Neural cell (in vitro differentiated cells): Measurements from ENCODE around the gene HERC2.
"Not testable (repeated sequence)": the region's sequence is repeated elsewhere in the genome, so short reads cannot be mapped to it uniquely, and the experiment has no call there.

Experiments used
- CTCF ChIP-seq: fragments of 450-650 bp; IDR thresholded peaks from 2 replicates; pipeline ENCODE4 v1.5.1; 2014; ENCODE audit warnings: antibody characterized with exemption, mild to moderate bottlenecking, moderate library complexity; ENCODE audit not compliant: poor library complexity, severe bottlenecking
- EZH2 ChIP-seq: fragments of 200-600, 300-800 bp; shearing (Covaris generic), sonication (generic); IDR thresholded peaks from 2 replicates; pipeline ENCODE4 v1.6.1; 2014; ENCODE audit warnings: antibody characterized with exemption, low read length, borderline replicate concordance, mild to moderate bottlenecking; ENCODE audit not compliant: insufficient read depth, poor library complexity, severe bottlenecking
- POLR2AphosphoS5 ChIP-seq: IDR thresholded peaks from 2 replicates; pipeline ENCODE4 v1.6.1; 2012

DNA sequence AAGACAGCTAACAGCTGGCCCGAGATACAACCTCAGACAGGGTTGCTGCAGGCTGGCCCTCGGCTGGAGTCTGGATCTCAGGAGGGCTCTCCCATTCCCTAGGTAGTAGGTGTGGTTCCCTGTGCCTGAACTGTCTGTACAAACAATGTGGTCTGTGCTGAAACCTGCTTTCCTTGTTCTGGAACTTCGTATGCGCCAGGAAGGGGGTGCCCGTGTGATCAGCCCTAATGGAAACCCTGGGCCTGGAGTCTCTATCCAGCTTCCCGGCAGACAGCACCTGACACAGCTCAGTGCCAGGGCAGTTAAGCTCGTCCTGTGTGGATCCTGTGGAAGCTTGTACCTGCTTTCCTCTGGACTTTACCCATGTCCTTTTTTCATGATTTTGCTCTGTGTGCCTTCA lies 99.4 kb downstream of the HERC2 start:
- not testable (repeated sequence) for TF ChIP-seq CTCF, EZH2, POLR2AphosphoS5
